HL-60/S4 treated with retinoic acid at 250 ng/mL for 4 days and 3 days (cell line): Measurements from ENCODE around the gene SLC15A3.

Experiments used
- in situ Hi-C: fragments of 300-500 bp; cut with MboI; formaldehyde crosslinking; loops from 2 replicates; pipeline ENCODE4 v1.7.0; 2022; ENCODE audit warnings: low sequenced_read_pairs

Gene SLC15A3

DNA sequence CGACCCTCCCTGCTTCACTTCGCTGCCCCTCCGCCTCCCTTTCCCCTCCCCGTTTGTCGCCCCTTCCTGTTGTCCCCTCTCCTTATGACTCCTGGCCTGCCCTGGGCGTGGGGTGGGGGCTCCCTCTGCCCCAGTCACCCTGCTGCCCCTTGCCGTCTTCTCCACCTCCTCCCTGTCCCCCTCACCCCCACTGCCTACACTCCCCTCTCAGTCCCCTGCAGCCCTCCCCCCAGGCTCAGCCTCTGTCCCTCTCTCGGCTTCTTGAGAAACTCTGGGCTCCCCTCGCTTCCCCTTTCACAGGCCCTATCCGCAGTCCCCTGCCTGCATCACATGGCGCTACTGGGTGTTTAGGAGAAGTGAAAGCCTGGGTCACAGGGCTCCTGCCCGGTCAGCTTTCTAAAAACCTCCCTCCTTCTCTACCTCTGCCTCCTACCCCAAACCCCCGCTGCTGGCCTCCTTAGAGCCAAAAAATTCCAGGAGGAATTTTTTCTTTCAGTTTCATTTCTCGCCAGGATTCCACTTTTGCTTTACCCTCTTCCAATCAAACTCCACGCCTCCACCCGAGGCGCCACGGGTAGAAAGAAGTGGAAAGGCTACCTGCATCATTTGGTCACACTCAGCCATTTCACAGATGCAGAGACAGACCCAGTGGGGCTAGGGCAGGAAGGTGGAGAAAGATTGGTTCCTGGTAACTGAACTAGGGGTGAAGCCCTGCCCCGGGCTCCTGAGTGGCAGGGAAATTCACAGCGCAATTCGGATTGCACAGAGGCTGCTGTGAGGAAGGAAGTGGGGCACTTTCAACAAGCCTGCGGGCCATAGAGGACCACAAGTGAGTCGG, at the start of gene SLC15A3:
Gene SLC15A3, minus strand, starts transcription at position 273 of the 838 bp plus-strand sequence. CDS start 625 bp downstream, outside the sequence.
- in situ Hi-C loops = no loop called here

DNA sequence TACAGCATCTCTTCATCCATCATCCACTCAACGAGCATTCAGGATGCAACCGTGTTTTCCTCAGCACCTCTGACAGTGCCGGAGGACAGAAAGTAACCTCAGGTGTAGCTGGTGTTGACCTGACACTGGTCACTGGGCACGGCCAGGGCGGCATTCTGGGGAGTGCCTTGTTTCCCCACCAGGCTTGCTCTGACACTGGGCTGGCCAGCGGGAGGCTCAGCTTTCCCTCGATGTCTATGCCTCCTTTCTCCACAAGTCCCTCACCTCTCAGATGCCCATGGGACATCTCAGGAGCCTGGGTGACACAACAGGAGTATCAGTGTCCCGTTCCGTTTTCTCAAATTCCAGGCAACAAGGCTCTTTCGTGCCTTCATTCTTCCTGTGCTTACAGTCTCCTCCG, 48.5 kb upstream of the SLC15A3 start:
- in situ Hi-C loops = no loop called here

DNA sequence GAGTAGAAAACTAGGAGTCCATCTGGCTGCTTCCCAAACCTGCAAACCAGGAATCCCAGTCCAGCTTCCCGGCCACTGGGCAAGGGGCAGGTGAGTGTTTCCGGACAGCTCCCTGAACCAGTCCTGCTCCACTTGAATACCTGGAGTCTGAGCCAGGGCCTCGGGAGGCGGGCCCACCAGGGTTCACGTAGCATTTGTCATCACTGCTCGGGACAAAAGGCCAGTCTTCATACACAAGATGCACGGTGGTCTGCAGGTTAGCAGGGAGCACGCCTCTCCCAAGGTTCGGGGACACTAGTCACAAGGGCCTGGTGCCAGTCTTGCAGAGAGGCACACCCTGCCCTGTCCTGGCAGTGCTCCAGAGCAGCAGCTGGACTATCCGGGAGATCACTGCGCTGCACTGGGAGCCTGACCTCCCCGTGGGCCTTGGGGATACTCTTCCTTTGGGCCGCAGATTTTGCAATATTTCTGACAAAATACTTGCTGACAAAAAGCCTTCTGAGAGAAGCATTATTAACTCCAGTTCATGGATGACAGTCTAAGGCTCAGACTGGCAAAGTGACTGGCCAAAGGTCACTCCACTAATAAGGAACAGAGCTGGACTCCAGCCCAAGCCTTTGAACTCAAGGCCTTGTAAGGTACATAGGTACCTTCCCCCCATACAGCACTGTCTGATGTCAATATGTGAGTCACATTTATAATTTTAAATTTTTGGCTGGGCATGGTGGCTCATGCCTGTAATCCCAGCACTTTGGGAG, 44.6 kb upstream of the SLC15A3 start:
- in situ Hi-C loops = no loop called here

DNA sequence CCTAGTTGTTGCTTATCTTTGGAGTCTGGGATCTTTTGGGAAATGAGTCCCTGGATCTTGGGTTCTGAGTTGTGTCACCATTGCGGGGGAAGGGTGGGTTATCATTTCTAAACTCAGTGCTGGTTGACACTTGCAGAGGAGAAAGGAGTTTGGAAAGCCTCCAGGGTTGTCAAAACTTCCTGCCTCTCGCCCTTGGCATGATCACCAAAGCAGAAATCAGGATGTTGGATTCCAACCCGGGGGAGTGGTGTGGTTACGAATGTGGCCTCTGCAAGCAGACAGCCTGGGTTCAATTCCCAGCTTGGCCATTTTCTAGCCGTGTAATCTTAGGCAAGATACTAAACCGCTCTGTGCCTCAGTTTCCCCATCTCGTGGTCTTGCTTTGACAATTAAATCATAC, 43.8 kb upstream of the SLC15A3 start:
- in situ Hi-C loops = no loop called here

DNA sequence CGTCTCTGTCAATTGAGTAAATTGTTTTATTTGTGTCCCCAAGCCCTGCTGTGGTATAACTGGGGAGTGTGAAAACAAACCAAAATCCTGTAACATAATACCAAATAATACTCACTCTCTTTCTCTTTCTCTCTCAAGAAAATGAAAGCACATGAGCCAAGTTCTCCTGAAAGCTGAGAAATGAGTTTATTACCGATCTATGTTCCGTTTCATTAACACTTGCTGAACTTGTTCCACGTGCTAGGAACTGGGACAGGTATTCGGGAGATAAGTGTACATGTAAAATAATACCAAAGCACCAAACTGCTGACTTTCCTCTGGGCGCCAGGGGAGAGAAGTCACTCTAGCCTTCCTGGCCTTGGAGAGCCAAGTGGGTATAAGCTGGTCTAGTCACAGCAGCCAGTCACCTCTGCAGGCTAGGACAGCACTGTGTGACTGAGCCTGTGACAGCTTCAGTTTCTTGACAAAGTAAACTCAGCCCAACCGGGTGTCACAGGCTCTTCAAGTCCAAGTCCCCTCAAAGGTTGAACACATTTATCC, 42.6 kb upstream of the SLC15A3 start:
- in situ Hi-C loops = no loop called here

DNA sequence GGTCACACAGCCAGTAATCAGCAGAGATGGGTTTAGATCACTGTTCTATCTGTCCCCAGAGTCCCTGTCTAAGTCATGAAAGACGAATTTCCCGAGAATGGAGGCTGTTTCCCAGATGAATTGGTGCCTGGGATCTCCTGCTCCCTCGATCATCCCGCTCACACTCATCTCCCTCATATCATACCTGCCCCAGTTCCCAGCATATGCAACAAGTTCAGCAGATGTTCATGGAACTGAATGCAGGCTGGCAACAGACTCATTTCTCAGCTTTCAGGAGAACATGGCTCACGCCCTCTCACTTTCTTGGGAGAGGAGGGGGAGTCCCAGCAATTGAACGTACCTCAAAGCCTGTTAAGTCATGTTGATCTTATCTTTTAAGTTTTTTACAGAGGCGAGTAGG, 41.6 kb upstream of the SLC15A3 start:
- in situ Hi-C loops = no loop called here

DNA sequence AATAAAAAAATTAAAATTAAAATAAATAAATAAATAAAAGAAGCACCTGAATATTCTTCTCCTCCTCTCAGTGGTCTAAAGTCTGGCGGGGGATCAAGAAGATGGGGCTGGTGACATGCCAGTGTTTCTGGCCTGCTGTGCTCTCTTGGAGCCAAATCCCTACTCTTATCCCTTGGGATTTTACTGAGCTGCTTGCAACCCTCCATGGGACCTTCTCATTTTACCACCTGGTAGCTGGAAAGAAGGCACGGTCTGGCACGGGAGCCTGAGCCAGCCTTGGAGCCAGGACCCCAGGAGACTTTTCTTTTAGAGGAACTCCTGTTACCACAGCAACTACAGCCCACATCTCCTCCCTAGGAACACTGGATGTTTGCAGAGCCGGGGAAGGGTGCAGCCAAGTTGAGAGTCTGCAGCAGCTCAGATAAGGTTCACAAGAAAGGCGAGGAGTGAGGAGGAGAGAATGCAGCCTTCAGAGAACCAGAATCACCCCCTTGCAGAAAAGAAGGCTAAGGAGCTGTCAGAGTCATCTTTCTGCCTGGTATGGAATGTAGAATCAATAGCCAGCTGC, 41.0 kb upstream of the SLC15A3 start:
- in situ Hi-C loops = no loop called here

DNA sequence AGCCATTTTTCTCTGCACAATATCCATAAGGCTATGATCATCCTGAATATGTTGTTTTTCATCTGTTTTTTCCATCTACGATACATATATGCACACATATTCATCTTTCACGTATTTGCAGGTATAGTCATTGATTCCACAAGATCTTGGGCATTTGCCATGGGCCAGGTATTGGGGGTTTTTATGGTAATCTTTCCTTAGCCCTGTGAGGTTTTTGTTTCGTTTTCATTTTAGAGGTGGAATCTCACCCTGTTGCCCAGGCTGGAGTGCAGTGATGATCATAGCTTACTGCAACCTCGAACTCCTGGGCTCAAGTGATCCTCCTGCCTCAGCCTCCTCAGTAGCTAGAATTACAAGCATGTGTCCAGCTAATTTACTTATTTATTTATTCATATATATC, 39.5 kb upstream of the SLC15A3 start:
- in situ Hi-C loops = no loop called here

DNA sequence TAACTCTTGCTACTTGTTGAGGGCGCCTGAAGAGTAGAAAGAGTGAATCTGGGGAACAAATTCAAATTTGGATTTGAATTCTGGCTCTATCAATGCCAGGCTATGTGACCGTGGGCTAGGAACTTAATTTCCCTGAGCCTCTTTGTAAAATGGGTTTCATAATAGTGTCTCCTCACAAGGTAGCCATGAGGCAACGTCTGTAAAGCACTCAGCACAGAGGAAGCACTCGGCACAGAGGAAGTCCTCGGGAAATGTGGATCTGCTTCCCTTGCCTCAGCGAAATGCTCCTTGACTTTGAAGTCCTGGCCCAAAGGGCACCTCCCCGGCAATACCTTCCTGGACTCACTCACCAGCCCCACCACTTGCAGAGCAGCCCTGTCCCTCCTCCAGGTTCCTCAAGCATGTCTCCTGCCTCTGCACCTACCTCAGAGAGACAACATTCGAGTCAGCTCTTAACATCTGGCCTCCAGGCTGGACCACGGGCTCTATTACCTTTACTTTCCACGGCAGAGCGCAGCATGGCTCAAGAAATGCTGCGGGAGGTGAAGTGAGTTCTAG, 37.2 kb upstream of the SLC15A3 start:
- in situ Hi-C loops = no loop called here

DNA sequence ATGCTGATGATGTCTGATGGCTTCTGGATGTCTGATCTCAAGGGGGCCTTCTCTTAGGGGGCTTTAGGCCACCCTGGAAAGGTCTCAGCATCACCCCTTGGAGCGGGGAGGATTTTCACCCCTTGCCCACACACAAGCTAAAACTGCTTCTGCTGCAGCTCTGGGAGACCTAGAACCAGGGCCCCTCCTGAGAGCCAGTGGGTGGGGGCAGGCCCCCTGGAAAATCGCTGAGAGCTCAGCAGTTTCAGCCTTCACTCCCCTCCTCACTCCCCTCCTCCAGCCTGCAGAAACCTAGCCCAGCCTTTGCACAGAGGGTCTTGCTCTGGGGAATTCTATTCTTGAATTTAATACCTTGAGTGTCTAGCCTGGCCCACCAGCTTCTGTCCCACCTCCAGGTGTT, 36.7 kb upstream of the SLC15A3 start:
- in situ Hi-C loops = no loop called here

DNA sequence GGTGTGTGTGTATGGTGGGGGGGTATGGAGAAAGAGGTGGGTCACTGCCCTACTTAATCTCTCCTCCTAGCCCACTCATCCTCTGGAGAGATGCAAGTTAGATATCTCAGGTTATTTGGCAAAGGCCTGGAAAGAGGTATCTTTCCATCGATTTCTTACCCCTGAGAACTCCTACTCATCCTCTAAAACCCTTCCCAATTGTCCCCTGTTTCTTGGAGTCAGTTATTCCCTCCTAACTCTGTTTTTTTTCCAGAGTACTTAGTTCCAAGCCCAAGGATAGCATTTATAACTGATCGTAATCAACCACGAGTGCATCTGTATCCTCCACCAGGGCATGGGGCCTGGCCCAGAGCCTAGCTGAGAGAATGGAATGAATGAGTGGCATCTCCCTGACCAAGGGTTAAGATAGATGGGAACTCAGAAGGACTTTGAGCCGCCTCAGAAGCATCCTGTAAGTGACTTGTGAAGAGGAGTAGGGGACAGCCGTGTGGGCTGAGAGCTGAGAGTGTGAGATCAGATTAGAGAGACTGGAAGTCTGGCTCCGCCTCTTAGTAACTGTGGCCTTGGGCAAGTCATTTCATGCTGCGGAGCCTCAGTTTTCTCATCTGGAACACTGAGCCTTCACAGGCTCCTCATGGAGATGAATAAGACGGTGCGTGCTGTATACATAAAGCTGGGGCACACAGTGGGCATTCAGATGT, 35.8 kb upstream of the SLC15A3 start:
- in situ Hi-C loops = no loop called here

DNA sequence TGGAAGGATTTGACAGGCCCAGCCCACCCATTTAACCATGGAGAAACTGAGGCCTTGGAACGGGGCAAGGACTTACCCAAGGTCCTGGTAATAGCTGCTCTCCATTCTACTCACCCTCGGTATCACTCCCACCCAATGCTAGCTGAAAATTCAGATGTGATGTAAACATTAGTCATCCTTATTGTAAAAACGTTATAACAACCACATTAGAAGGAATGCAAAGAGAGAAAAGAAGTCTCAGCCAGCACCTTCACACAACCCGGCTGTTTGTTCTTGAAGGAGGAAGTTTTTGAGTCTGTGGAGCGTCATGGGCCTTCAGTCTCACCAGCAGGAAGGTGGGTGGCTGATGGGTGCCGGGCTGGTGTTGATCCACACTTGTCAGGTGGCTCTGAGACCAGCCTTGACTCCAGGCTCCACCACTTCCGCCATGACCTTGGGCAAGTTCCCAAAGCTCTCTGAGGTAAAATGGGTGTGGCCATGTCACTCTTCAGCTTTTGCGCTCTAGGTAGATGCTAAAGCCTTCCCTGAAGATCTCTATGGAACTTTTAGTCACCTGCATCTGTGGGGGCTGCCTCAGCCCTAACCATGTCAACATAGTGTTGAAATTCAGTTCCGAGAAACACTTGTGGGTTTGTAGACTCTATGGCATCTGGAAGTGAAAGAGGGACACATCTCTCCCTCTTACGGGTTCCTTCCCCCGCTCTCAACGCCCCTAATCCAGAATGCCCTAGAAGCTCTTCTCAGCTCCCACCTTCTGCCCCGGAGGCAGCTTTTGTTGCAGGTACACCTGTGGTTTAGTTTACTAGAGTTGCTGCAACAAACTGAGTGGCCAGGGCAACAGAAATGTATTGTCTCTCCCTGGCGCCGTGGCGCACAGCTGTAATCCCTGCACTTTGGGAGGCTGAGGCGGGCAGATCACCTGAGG, 34.3 kb upstream of the SLC15A3 start:
- in situ Hi-C loops = no loop called here

DNA sequence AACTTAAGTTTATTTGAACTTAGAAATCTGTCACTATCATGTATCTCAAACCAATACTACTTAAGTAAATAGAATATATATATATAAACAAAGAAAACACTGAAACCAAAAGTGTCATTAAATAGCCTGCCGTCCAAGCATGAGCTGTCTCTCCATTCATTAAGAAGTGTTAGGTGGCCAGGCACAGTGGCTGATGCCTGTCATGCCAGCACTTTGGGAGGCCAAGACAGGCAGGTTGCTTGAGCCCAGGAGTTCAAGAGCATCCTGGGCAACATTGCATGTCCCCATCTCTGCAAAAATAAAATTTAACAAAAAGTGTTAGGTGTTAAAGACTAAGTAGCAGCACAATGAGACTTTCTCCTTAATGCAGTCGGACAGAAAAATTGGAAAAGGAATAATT, 33.5 kb upstream of the SLC15A3 start:
- in situ Hi-C loops = no loop called here

DNA sequence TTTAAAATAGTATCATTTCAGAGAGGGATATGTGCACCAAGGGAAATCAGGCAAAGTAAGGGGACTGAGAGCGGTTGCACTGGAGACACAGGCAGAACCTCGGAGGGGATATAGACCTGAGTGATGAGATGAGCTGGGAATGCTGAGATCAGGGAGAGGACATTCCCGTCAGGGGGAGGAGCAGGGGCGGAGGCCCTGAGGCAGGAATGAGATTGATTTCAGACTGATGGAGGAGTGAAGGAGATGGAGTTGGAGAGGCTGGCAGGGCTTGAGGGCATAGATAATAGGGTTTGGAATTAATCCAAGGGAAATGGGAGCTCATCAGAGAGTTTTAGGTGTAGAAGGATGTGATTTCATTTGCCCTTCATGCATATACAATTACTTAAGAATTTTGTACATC, 32.7 kb upstream of the SLC15A3 start:
- in situ Hi-C loops = no loop called here

DNA sequence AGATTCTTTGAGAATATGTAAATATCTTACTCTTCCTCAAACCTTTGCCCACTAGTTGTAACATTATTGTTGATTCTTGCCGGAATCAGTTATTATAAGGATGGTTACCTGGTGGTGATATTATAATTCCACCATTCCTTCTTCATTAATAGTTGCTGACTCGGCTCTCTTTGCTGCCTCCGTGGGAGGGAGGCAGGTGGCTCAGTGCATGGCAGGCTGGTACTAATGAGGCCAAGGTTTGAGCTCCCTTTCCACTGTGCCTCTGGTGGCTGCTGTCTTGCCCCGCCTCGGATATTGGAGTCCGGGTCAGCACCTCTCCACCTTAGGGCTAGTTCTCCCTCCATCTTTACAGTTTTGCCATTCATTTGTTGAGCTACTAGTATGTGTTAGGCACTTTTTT, 32.2 kb upstream of the SLC15A3 start:
- in situ Hi-C loops = no loop called here

DNA sequence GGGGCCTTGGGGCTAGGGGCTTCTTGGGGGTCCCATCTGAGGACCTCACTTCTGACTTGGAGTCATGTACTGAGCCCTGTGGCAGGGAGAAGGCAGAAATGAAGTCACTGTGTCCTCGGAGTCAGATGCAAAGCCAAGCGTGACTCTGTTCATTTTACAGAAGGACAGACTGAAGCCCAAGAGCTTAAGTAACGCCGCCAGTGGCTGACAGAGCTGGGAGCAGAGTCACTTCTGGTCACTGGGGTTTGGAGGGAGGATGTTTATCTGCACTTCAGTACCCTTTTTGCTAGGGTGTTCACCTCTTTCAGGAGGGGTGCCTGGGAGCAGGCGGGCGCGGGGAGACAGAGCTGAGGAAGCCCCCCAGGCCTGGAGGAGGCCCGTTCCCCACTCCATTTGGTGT, 30.2 kb upstream of the SLC15A3 start:
- in situ Hi-C loops = no loop called here

DNA sequence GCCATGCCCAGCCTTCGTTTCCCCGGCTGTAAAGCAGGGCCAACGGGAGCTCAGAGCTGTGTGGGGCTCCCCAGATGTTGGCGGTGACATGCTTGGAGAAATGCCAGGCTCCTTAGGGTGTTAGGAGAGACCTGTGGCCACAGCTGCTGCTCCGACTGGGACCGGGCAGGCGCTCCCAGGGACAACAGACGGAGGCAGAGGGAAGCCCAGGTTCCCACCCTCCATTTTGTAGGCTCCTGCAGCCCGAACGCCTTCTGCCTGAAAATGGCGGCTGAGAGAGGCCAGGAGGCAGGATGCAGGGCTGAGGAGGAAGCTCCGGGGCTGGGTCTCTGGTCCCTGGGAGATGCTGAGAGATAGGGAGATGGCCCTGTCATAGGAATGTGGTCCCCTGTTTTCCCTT, 29.5 kb upstream of the SLC15A3 start:
- in situ Hi-C loops = no loop called here

DNA sequence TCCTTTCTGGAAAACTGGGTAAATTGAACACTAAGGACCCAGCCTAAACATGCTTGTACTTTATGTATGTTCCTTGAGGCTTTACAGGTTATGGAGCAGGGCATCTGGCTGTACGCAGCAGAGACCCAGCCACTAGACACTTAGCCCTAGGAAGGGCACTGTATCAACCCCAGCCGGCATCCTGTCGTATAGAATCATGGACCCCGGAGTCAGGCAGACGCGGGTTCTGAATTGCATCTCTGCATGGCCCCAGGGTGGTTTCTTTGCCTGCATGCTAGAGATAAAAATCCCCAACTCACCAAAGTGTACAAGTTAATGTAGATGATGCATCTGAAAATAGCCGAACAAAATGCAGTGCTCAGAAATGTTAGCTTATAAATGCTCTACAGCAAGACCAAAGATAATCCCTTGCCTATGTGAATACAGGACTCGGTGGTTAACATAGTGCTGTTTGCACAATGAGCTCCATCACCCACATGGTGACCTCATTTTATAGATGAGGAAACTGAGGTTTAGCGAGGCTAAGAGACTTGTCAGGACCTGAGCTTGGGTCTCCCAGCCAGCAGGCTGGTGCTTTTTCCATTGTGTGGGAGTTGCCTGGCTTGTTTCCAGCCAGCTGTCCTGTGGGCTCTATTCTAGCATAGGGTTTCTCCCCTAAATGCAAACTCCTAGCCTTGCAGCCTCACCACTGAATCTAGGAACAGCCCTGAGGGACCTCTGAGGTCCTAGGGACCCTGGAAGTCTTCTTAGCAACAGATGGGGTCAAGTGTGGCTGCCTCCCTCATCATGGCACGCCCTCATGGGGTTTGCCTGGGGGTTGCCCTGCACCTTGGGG, 26.8 kb upstream of the SLC15A3 start:
- in situ Hi-C loops = no loop called here

DNA sequence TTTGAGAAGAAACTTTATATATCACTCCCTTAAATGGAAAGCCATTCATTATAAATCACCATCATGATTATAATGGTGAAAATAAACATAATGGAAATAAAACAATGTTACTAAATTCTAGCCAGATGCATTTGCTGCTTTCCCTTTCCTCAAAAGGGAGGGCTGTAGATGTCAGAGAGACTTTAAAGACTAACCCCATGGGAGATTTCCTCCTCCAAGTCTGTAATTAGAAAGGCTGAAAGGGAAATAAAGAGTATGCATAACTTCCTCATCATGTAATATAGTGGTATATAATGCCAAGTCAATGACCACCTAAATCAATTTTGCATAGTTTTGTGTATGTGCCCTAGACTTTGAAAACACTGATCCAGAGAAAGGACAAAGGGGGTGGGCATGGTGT, 25.9 kb upstream of the SLC15A3 start:
- in situ Hi-C loops = no loop called here
